Liver (tissue), 3 donors: ENCODE measurements around the gene KCNQ1.

Experiments used
- CTCF ChIP-seq: fragments of 150-350 bp; IDR thresholded peaks from 2 replicates; pipeline ENCODE4 v1.5.1; 2017; ENCODE audit warnings: improper control_type of control experiment, low read depth, low read length; ENCODE audit not compliant: missing input control
- HNF4G ChIP-seq: IDR thresholded peaks from 2 replicates; pipeline ENCODE4 v1.6.1; 2016; ENCODE audit warnings: antibody characterized with exemption
- MAX ChIP-seq: IDR thresholded peaks from 2 replicates; pipeline ENCODE4 v1.6.1; 2016; ENCODE audit warnings: antibody characterized with exemption
- REST ChIP-seq: IDR thresholded peaks from 2 replicates; pipeline ENCODE4 v1.6.1; 2016; ENCODE audit warnings: antibody characterized with exemption, mild to moderate bottlenecking
- donor health status: healthy.
- donor health status: healthy.

- TF ChIP-seq REST (no peak), CTCF (no peak), MAX (no peak), HNF4G (no peak)
These were observed 439.4 kb downstream of the KCNQ1 start for GRCh38 chr11:2883979-2884815.
